IPS-18a (cell line): Measurements from ENCODE around the gene FUBP1.
A peak's percentile ranks its signal among the peaks of the same experiment; 100 is the strongest.
"Not testable (repeated sequence)": the region's sequence is repeated elsewhere in the genome, so short reads cannot be mapped to it uniquely, and the experiment has no call there.

Source experiments
- H3K27ac ChIP-seq: one replicate; pipeline ENCODE4 v1.5.1; 2013; ENCODE audit warnings: low read length
- H3K27me3 ChIP-seq: one replicate; pipeline ENCODE4 v1.6.1; 2013; ENCODE audit warnings: mild to moderate bottlenecking, low read length; ENCODE audit not compliant: control insufficient read depth, insufficient read depth
- H3K36me3 ChIP-seq: one replicate; pipeline ENCODE4 v1.6.1; 2013; ENCODE audit warnings: low read depth, low read length; ENCODE audit not compliant: control insufficient read depth
- H3K4me1 ChIP-seq: one replicate; pipeline ENCODE4 v1.6.1; 2013; ENCODE audit warnings: low read depth, low read length; ENCODE audit not compliant: control insufficient read depth
- H3K4me3 ChIP-seq: one replicate; pipeline ENCODE4 v1.5.1; 2013; ENCODE audit warnings: low read length
- H3K9ac ChIP-seq: one replicate; pipeline ENCODE4 v1.6.1; 2013; ENCODE audit warnings: mild to moderate bottlenecking, low read length, moderate library complexity
- H3K9me3 ChIP-seq: one replicate; pipeline ENCODE4 v1.6.1; 2013; ENCODE audit warnings: low read depth, low read length; ENCODE audit not compliant: control insufficient read depth

FUBP1 gene

GRCh38 chr1:77978969-77979876 lies at the start of gene FUBP1:
Gene FUBP1, minus strand, starts transcription at chr1:77979072. Its CDS starts 68 bp downstream, at chr1:77979004.
- Histone ChIP-seq H3K9ac (peak within 1 kb of the TSS; percentile 100), H3K4me1 (peaks cover 31% of the 10 kb centered on the region), H3K27me3 (no peaks in the 10 kb centered on the region), H3K27ac (peak within 1 kb of the TSS; percentile 100), H3K9me3 (peaks cover 3% of the 10 kb centered on the region), H3K36me3 (peaks cover 17% of the 10 kb centered on the region), H3K4me3 (peak within 1 kb of the TSS; percentile 100)

GRCh38 chr1:78021134-78021533 lies 42.3 kb upstream of the FUBP1 start:
- not testable (repeated sequence) for H3K27ac ChIP-seq, H3K4me3 ChIP-seq, H3K27me3 ChIP-seq, H3K9ac ChIP-seq, H3K36me3 ChIP-seq, H3K9me3 ChIP-seq, H3K4me1 ChIP-seq

- Histone ChIP-seq H3K9ac (no peak overlapping the region), H3K4me3 (no peak overlapping the region), H3K9me3 (no peaks in the 10 kb centered on the region), H3K4me1 (no peaks in the 10 kb centered on the region), H3K27me3 (no peaks in the 10 kb centered on the region), H3K27ac (no peak overlapping the region), H3K36me3 (peaks cover 5% of the 10 kb centered on the region)
Measured at GRCh38 chr1:78019024-78019423, 40.2 kb upstream of the FUBP1 start.

- H3K9me3 ChIP-seq = no peaks in the 10 kb centered on the region
- no peaks in the 10 kb centered on the region for H3K4me1 ChIP-seq
- H3K27ac ChIP-seq = no peak overlapping the region
- no peak overlapping the region for H3K9ac ChIP-seq
- no peaks in the 10 kb centered on the region for H3K27me3 ChIP-seq
- no peak overlapping the region for H3K4me3 ChIP-seq
- peaks cover 5% of the 10 kb centered on the region for H3K36me3 ChIP-seq
Measured at GRCh38 chr1:78015148-78015547, 36.3 kb upstream of the FUBP1 start.

GRCh38 chr1:78011050-78011449 lies 32.2 kb upstream of the FUBP1 start:
- H3K9me3 ChIP-seq = no peaks in the 10 kb centered on the region
- H3K36me3 ChIP-seq = peaks cover 3% of the 10 kb centered on the region
- H3K4me3 ChIP-seq = no peak overlapping the region
- no peak overlapping the region for H3K9ac ChIP-seq
- H3K4me1 ChIP-seq = no peaks in the 10 kb centered on the region
- H3K27ac ChIP-seq = no peak overlapping the region
- no peaks in the 10 kb centered on the region for H3K27me3 ChIP-seq

- Histone ChIP-seq H3K27ac (no peak overlapping the region), H3K4me1 (peaks cover 8% of the 10 kb centered on the region), H3K9me3 (no peaks in the 10 kb centered on the region), H3K9ac (no peak overlapping the region), H3K4me3 (no peak overlapping the region), H3K36me3 (no peaks in the 10 kb centered on the region), H3K27me3 (no peaks in the 10 kb centered on the region)
Measured at GRCh38 chr1:78009836-78010235, 31.0 kb upstream of the FUBP1 start.

- Histone ChIP-seq H3K4me1 (peaks cover 10% of the 10 kb centered on the region), H3K36me3 (no peaks in the 10 kb centered on the region), H3K9ac (no peak overlapping the region), H3K27ac (no peak overlapping the region), H3K9me3 (no peaks in the 10 kb centered on the region), H3K27me3 (no peaks in the 10 kb centered on the region), H3K4me3 (no peak overlapping the region)
Measured at GRCh38 chr1:78009276-78009675, 30.4 kb upstream of the FUBP1 start.

- no peak overlapping the region for H3K4me3 ChIP-seq
- peaks cover 15% of the 10 kb centered on the region for H3K4me1 ChIP-seq
- no peak overlapping the region for H3K9ac ChIP-seq
- H3K36me3 ChIP-seq = no peaks in the 10 kb centered on the region
- no peaks in the 10 kb centered on the region for H3K9me3 ChIP-seq
- H3K27me3 ChIP-seq = no peaks in the 10 kb centered on the region
- no peak overlapping the region for H3K27ac ChIP-seq
Measured at GRCh38 chr1:78007677-78008341, 28.9 kb upstream of the FUBP1 start.

- H3K4me1 ChIP-seq = peaks cover 15% of the 10 kb centered on the region
- H3K4me3 ChIP-seq = no peak overlapping the region
- no peaks in the 10 kb centered on the region for H3K36me3 ChIP-seq
- H3K9ac ChIP-seq = no peak overlapping the region
- no peaks in the 10 kb centered on the region for H3K27me3 ChIP-seq
- no peak overlapping the region for H3K27ac ChIP-seq
- no peaks in the 10 kb centered on the region for H3K9me3 ChIP-seq
Measured at GRCh38 chr1:78006521-78006920, 27.6 kb upstream of the FUBP1 start.

- Histone ChIP-seq H3K4me1 (peaks cover 15% of the 10 kb centered on the region), H3K27me3 (no peaks in the 10 kb centered on the region), H3K4me3 (peak overlapping the region; percentile 64), H3K36me3 (no peaks in the 10 kb centered on the region), H3K27ac (no peak overlapping the region), H3K9me3 (no peaks in the 10 kb centered on the region), H3K9ac (peak overlapping the region; percentile 80)
Measured at GRCh38 chr1:78005755-78006154, 26.9 kb upstream of the FUBP1 start.

GRCh38 chr1:78005448-78005722 lies 26.5 kb upstream of the FUBP1 start:
- Histone ChIP-seq H3K27ac (peak overlapping the region; percentile 87), H3K9me3 (no peaks in the 10 kb centered on the region), H3K4me1 (peaks cover 15% of the 10 kb centered on the region), H3K4me3 (peak overlapping the region; percentile 64), H3K36me3 (no peaks in the 10 kb centered on the region), H3K27me3 (no peaks in the 10 kb centered on the region), H3K9ac (peak overlapping the region; percentile 80)
